ENCODE results near the gene CLPTM1L.
"Not testable (repeated sequence)": the region's sequence is repeated elsewhere in the genome, so short reads cannot be mapped to it uniquely, and the experiment has no call there.

CLPTM1L gene

DNA sequence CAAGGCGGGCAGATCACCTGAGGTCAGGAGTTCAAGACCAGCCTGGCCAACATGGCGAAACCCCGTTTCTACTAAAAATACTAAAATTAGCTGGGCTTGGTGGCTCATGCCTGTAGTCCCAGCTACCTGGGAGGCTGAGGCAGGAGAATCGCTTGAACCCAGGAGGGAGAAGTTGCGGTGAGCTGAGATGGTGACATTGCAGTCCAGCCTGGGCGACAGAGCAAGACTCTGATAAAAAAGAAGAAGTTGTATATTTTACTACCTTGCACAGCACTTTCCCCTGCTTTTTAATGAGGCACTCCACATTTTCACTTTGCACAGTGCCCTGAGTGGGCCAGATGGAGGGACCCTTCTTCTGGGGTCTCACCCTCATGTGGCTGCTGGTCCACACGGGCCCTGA, 15.5 kb upstream of the CLPTM1L start:
- DNase-seq (ENCODE audit: low read depth): not testable (repeated sequence)

- no peak for DNase-seq (ENCODE audit: low read depth)
Measured at GRCh38 chr5:1359713-1360112, 14.8 kb upstream of the CLPTM1L start.

DNA sequence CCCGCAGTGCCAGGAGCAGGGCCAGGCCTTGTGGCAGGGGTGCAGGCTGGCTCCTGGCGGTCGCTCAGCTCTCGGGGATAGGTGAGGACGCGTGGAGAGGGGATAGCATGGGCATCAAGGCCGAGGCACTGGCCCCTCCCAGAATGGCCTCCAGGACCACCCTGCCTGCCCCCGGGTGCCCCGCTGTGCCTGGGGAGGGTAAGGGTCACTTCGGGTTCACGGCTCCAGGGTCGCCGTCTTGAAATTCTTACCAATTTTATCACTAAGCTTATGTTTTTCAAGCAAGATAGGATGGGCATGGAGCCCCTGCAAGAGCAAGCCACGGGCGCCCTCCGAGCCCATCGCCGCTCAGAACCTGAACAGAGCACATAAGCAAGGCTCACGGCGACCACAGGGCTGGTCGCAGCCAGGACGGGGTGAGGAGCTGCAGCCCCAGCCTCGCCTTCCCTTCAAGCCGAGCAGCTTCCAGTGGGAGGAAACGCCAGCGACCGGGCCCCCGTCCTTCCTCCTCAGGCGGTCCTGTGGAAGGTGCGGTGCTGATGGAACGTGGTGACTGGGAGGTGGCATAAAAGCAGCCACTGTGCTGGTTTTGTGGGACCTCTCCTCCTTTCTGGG, 14.2 kb upstream of the CLPTM1L start:
- no peak for DNase-seq (ENCODE audit: low read depth)

- DNase-seq (ENCODE audit: low read depth): no peak
Measured at GRCh38 chr5:1358726-1359025, 13.8 kb upstream of the CLPTM1L start.

DNA sequence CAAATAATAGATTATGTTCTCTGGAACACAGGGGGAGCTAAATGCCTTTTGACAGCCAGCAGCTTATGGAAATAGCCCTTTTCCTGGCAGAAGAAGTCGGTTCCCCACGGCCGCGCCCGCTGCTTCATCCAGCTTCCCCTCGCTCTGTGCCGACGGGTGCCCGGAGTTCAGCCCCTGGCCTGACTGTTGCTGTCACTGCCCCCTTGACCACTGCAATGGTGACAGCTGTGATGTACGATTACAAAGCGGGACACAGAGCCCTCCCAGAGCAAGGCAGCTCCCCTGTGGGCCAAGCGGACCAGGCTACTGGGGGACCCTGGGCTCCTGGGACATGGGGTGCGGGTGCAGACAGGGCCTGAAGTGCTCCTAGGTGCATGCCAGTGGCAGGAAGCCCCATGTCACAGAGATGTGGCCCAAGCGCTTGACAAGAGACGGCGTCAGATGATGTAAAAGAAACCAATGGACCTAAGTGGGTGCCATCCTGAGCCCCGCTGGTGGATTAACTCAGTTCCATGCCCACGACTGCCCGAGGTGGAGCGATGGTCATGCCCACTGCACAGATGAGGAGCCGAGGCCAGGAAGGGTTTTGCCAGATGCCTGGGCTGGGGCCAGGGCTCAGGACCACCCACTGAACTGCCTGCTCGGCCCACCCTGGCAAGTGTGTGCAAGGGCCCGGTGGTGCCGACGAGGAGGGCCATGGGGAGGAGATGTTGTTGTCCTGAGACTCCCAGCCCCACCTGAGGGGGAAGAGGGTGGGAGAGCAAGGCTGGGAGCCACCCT, 13.2 kb upstream of the CLPTM1L start:
- DNase-seq (ENCODE audit: low read depth): no peak

- DNase-seq (ENCODE audit: low read depth): no peak
Measured at GRCh38 chr5:1356873-1357787, 12.2 kb upstream of the CLPTM1L start.

DNA sequence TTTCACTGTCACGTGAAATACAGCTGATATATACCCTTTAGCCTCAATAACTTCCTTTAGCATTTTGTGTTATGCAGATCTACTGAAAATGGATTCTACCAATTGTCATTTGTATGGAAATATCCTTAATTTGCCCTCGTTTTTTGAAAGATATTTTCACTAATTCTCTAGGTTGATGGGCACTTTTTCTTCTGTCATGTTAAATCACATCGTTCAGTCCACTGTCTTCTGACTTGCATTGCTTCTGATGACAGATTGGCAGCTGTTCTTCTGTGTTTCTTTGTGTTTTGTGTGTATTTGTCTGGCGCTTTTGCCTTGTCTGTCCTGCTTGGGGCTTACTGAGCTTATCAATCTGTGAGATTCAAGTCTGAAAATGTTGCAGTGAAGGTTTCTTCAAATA, 9.7 kb upstream of the CLPTM1L start:
- DNase-seq (ENCODE audit: low read depth): no peak

- no peak for DNase-seq (ENCODE audit: low read depth)
Measured at GRCh38 chr5:1352231-1353219, 7.6 kb upstream of the CLPTM1L start.

DNA sequence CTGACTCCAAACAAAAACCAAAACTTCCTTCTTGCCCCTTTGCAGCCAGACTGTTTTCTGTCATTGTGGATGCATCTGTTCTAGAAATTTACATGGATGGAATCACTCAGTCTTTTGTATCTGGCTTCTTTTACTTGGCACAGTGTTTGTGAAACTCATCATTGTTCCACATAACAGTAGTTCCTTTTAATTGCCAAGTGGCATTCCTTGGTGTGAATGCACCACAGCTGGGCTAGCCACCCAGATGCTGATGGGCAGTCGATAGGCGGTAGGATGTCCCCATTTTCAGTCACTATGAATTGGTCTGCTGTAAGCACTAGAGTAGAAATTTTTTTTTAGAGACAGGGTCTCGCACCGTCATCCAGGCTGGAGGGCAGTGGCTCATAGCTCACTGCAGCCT, 6.3 kb upstream of the CLPTM1L start:
- no peak for DNase-seq (ENCODE audit: low read depth)

DNA sequence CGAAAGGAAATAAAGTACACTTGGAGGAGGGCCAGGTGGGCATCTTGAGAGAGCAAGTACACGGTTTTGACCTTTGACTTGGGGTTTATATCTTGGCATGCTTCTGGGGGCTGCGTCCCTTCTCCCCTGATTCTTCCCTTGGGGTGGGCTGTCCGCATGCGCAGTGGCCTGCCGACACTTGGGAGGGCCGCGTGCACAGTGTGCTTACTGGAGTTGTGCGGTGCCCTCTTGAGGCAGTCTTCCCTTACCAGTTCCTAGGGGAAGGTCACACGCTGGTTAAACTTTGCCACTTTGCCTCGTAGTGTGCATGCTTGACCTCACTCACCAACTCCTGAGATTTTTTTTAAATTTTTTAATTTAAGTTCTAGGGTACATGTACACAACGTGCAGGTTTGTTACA, 4.3 kb upstream of the CLPTM1L start:
- no peak for DNase-seq (ENCODE audit: low read depth)

DNA sequence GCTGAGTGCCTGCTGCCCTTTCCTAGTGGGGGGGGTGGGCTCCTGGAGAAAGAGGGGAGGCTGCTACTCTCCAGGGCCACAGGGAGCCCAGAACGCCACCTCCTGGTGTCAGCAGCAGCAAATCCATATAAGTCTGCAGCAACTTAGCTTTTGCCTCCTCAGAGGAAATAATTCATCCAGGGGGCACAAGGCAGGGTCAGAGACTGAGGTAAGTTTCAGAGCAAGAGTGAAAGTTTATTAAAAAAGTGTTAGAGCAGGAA, 4.0 kb upstream of the CLPTM1L start:
- no peak for DNase-seq (ENCODE audit: low read depth)

DNA sequence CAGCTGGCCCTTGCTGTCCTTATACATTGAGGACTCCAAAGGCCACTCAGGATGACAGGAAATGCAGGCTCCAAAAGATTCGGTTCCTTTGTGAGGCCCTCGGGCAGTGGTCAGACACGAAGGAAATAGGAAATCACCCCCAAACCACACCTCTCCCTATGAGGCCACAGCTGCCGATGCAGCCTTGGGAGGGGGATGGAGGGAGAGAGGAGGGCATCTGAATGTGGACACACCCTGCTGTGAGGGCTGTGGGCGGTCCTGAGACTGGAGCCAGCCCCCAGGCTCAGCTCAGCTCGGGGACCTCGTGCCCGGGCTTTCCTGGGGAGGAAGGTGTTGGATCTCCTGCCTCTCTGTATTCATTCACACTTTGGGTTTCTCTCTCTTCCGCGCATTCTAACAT, 2.7 kb upstream of the CLPTM1L start:
- DNase-seq (ENCODE audit: low read depth): no peak

GRCh38 chr5:1346627-1347440, 1.9 kb upstream of the CLPTM1L start:
- no peak for DNase-seq (ENCODE audit: low read depth)

GRCh38 chr5:1345876-1346626, 1.2 kb upstream of the CLPTM1L start:
- no peak for DNase-seq (ENCODE audit: low read depth)

- no peak for DNase-seq (ENCODE audit: low read depth)
Measured at GRCh38 chr5:1343931-1344901, 683 bp downstream of the CLPTM1L start.

DNA sequence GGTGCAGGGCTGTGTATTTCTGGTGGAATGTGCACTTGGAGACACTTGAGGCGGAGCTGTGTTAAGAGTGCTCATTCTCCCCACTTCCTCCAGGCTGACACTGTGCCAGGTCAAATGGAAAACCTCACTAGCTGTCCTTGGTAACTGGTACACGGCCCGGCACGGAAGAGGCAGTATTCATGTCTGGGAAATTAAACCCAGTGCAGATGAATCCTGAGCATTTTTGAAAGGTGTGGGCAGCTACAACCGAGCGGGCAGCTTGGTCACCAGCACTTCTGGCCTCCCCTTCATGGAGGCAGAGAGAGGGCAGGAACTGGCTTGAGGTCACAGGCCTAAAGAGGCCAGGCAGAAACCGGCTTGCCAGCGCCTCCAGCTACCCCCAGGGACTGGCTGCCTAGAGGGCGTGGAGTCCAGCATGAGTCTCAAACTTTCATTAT, 1.6 kb downstream of the CLPTM1L start:
- DNase-seq (ENCODE audit: low read depth): no peak

DNA sequence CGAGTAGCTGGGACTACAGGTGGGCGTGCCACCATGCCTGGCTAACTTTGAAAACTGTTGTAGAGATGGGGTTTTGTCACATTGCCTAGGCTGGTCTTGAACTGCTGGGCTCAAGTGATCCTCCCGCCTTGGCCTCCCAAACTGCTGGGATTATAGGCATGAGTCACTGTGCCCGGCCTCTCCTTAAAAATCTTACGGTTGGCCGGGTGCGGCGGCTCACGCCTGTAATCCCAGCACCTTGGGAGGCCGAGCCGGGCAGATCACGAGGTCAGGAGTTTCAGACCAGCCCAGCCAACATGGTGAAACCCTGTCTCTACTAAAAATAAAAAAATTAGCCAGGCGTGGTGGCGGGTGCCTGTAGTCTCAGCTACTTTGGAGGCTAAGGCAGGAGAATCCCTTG, 2.2 kb downstream of the CLPTM1L start:
- DNase-seq (ENCODE audit: low read depth): not testable (repeated sequence)

DNA sequence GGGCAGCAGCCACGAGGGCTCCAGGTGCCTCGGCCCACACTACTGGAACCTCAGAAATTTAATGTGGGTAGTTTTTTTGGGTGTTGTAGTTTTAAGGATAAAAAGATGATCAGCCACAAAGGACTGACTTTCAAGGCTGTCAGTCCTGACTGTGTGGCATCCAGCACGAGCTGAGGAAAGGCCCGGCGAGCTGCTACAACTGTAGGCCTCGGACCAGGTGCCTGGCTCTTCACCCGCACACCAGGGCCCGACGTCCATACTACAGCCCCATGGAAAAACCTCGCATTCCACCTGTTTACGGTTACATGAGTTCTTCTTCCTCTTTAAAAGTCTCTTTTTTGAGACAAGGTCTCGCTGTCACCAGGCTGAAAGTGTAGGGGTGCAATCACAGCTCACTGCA, 2.6 kb downstream of the CLPTM1L start:
- DNase-seq (ENCODE audit: low read depth): no peak

DNA sequence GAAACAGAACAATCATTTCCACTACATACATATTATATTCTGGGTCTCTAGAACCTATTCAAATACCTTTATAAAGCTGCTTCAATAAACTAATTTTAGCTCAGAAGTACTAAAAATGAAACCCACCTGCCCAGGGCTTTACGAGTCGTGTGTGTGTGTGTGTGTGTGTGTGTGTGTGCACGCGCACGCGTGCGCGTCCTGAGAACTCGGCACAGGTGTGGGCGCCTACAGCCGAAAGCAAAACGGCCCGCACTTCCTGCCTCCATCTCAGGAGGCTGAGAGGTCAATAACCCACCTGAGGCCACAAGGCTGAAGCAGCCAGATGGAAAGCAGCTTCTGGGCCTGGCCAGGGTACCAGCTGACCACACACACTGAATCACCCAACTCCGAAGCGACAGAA, 3.0 kb downstream of the CLPTM1L start:
- no peak for DNase-seq (ENCODE audit: low read depth)

Data from T-helper 22 cell (primary cell).